GM19395 (cell line): ENCODE data around the gene ZNF629.

ENCODE experiments used
- ATAC-seq: cut with Tn5 transposase; IDR thresholded peaks from one replicate; pipeline ENCODE4 v1.9.1; 2021; ENCODE audit warnings: mild to moderate bottlenecking, moderate library complexity; ENCODE audit not compliant: unreplicated experiment

Gene ZNF629

DNA sequence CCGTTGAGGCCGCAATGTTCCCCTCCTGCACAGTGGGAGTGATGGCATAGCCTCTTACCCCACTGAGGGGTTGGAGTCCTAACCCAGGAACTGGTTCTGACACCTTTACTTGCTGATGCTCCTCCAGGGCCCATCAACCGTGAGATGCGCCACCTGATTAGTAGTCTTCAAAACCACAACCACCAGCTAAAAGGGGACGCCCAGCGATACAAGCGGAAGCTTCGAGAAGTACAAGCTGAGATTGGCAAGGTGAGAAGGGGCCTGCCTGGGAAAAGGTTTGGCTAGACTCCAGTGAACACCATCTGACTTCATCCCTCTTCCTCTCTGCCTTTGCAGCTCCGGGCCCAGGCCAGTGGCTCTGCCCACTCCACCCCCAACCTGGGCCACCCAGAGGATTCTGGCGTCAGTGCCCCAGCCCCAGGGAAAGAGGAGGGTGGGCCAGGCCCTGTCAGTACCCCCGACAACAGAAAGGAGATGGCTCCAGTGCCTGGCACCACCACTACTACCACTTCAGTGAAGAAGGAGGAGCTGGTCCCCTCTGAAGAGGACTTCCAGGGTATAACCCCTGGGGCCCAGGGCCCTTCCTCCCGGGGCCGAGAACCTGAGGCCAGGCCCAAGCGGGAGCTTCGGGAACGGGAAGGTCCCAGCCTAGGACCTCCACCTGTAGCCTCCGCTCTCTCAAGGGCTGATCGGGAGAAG is 19.1 kb downstream of the ZNF629 start:
- no peak for ATAC-seq

DNA sequence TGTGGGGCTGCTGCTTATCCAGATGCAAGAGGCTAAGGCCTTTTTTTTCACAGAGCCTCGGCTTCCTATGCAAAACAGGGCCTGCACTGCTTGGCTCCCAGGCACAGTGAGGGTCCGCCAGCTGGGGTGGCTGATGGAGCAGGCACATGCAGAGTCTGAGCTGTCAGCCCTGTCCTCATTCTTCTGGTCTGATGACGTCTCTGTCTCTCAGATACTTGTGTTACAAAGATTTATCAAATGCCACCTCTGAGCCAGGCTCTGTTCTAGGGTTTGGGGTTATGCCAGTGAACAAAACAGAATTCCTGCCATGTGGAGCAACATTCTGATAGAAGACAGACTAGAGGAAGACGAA is 20.1 kb downstream of the ZNF629 start:
- no peak for ATAC-seq

DNA sequence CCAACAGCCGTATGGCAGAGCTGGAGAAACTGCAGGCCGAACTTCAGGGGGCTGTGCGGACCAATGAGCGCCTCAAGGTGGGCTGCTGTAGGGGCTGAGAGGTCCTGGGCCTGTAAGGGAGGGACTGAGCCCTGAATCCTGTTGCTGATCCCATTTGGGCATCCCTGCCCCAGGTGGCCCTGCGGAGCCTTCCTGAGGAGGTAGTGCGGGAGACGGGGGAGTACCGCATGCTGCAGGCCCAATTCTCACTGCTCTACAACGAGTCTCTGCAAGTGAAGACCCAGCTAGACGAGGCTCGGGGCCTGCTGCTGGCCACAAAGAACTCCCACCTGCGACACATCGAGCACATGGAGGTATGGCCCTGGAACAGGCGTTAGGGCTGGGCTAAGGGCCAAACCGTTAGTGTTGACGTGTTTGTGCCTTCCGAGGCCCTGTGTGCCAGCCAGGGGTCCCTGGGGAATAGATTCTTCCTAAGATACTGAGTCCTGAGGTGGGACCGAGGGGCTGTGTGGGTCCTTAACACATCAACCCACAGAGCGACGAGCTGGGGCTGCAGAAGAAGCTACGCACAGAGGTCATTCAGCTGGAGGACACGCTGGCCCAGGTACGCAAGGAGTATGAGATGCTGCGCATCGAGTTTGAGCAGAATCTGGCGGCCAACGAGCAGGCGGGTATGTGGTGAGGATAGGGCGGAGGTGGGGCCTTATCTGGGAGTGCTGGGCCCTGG is 20.6 kb downstream of the ZNF629 start:
- ATAC-seq: no peak

DNA sequence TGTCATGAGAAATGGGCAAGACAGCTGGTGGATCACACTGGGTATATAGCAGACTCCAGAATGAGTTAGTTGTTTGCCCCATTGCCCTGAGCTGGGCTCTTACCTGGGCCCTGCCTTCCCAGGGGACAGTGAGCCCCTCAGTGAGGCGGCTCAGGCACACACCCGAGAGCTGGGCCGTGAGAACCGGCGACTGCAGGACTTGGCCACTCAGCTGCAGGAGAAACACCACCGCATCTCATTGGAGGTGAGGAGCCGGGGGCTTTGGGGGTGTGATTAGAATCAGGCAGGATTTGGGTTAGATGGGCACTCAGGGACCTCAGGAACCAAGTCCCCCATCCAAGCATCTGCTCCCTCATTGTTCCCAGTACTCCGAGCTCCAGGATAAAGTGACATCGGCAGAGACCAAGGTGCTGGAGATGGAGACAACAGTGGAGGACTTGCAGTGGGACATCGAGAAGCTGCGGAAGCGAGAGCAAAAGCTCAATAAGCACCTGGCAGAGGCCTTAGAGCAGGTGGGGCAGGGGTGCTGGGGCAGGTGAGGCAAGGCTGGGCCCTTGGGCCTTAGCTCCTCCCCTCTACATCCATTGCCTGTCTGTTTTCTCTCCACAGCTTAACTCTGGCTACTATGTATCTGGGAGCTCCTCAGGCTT is 22.1 kb downstream of the ZNF629 start:
- no peak for ATAC-seq

DNA sequence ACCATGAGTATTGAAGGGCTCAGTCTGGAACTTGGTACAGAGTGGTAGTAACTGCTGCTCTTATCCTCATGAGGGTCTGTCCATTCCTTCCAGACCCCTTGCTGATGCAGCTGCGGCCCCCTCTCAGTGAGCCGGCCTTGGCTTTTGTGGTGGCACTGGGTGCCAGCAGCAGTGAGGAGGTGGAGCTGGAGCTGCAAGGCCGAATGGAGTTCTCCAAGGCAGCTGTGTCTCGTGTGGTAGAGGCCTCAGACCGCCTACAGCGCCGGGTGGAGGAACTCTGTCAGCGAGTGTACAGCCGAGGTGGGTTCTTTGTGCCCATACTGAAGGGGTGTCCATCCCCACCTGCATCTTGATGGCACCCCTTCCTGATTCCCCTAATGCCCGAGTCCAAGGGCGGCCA is 22.9 kb downstream of the ZNF629 start:
- no peak for ATAC-seq

DNA sequence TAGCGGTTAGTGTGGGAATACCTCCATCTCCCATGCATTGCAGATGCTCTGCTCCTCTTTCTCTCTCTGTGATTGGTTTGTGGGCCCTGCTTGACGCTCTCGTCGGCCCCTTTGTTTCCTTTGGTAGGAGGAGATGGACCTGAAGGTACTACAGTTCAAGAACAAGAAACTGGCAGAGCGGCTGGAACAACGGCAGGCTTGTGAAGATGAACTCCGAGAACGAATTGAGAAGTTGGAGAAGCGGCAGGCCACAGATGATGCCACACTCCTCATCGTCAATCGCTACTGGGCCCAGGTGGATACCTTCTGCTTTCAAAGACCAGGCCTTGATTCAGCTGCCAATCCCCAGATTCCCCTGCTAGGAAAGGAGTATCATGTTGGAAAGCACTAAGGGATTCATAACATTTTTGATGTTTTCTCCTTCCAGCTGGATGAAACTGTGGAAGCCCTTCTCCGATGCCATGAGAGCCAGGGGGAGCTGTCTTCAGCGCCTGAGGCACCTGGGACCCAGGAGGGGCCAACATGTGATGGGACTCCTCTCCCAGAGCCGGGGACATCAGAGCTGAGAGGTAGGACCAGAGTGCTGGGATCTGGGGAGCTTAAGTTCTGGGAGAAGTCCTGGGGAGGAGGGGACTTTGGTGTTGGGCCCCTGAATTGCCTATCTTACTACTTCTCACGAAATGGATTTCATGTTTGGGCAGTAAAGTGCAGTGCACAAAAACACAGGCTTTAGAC is 23.8 kb downstream of the ZNF629 start:
- no peak for ATAC-seq

DNA sequence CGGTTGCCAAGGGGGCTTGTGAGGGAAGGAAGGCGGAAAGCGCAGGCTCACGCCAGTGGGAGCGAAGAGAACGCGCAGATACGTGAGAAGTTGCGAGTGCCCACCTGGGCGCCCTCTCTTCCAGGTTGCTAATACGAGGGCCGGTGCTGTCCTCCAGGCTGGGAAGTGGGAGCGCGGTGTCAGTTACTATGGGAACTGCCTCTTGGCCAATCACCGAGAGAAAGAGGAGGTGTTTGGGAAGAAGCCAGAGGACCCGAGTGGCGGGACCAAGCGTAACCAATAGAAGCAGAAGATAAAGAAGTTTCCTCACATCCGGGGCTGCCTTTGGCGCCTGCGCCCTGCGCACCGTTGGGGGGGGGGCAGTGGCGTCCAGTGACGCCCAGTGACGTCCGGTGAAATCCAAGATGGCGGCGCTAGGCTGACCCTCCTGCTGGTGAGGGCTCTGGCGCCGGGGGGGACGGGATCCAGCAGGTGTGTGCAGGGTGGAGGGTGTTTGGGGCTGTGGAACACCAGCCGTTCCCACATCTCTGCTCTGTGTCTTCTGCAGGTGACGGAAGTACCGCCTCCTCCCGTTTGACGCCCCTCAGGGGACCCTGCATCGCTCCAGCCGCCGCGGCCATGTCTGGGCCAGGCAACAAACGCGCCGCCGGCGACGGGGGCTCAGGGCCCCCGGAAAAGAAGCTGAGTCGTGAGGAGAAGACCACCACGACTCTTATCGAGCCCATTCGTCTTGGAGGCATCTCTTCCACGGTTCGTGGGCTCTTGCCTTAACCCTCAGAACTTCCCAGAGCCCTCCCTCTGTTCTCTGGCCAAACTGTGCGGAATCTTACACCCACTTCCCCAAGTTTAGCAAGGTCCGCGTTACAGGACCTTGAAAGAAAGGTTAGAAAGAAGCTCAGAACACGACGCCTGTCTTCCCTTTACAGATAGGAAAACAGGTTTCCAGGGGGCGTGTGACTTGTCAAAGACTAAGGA is 24.8 kb downstream of the ZNF629 start, which contains the start of the genes CFAP119 and RNF40:
CFAP119 (minus strand) TSS at position 135 of the 975 bp plus-strand sequence. CDS start 314 bp downstream, outside the sequence.
RNF40 (plus strand) TSS at position 395 of the 975 bp plus-strand sequence; CDS start at position 619, 224 bp downstream.
- peak; percentile 86 for ATAC-seq

DNA sequence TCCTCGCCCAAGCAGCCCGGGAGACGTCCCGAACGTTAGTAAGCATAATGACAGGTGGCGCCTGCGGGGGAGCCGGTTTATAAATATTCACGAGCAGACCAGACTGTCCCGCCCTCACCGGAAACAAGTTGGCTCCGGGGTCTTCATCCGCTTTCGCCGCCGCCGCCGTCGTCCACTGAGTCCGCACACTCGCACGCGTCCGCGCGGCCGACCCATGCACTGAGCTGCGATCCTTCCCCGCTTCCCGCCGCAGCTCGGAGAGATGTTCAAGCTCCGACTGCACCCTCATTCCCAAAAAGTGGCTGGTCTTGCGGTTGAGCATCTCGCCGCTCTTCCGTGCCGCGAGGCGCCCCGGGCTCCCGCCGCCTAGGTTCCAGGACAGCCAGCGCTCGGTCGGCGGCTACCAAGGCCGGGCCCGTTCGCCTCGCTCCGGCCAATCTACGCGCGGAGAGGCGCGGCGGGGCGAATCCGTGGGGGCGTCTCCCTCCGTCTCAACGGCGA is 25.5 kb downstream of the ZNF629 start:
- peak; percentile 38 for ATAC-seq

DNA sequence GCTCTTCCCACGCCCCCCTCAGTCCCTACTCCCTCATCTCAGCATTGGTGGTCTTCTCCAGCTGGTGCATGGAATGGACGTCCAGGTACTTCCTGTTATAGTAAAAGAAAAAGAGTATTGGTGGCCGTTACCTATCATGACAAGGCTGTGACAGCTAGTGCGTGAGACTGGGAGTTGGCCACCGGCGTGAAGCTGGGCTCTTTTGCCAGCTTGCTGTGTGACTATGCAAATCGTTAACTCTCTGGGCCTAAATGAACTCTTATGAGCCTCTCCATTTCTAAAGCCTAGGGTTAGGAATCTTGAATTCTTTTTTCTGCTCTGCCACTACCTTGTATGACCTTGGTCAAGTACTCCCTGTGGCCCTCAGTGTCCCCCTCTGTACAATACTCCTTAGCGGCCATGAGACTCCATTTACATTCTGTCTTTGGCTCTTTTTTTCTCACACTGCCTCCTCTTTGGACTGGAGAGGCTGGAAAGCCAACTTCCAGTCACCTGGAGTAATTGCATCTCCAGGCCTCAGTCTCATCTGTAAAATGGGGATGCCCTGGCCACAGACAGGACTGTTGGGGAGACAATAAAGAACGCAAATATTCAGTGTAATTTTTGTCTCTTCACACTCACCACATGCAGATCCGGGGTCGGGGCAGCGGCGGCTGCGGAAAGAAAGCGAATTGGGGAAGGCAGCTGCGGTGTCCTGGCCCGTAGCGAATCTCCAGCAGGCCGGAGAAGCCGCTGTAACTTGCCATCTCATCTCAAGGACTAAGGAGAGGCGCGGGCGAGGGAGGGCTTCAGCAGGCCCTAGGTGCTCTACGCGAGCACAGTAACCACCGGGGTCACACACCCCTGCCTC is 26.2 kb downstream of the ZNF629 start:
- no peak for ATAC-seq

DNA sequence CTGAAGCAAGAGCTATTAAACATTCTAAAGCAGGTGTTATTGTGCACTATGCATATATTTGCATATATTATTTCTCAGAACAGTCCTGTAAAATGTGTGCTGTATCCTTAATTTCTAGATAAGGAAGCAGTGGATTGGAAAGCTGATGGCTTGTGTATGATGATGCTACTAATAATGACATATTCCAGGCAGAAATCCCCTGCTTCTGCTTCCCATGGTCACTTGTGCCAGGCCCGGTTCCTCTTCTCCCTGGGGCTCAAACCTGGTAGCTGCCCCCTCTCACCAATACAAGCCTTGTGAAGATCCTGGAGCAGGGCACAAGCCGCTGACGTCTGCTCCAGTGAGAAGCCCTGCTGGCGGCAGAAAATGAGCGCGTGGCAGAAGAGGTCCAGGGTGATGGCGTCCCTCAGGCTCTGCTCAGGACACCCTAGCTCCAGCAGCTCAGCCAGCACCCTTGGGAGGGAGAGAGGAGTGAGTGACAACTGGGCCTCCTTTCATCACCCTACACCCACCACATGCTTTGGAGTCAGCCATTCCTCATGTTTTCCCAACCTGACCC is 26.9 kb downstream of the ZNF629 start:
- ATAC-seq: no peak

DNA sequence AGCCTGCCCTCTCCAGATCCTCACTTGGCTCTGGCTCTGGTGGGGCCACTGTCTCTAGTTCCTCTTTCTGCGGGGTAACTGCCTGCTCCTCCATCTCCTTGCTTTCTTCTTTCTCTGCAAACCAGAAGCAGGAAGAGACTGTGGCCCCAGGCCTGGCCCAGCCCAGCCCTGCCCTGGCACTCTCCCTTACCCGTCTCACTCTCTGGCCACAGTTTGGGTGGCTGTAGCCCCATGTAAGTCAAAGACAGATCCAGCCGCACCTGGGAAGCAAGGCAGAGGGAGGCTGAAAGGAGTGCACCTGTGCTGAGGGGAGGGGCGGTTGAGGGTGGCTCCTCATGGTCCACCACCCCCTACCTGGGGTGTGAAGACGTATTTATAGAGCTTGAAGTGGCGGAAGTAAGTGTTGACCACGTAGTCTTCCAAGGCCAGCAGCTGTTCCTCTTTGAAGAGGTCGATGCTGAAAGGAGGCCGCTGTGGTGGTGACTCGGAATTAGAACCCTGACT is 28.0 kb downstream of the ZNF629 start:
- no peak for ATAC-seq

DNA sequence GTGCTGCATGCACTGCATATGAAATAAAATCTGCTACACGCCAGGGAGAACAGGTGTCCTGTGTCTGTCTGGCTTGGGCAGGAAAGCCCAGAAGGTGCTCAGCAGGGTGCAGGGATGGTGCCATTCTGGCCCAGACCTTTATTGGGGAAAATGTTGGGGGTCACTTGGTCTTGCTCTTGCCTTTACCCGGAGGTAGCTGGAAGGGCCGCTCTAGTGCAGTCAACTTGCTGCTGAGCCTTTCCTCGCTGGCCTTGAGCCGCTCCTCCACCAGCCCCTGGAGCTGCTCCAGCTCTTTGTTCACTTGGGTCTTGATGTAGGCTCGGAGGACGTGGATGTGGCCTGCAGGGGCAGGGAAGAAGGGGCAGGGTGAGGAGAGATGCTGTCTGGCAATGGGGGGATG is 29.7 kb downstream of the ZNF629 start:
- no peak for ATAC-seq

DNA sequence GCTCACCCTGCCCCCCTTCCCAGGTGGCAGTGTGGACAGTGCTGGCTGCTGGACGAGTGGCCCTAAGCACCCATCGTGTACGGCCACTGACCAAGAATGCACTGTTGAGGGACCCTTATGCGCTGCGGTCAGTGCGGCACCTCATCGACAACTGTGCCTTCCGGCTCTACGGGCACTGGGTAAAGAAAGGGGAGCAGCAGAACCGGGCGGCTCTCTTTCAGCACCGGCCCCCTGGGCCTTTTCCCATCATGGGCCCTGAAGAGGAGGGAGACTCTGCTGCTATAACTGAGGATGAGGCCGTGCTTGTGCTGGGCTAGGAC is 30.3 kb downstream of the ZNF629 start:
- ATAC-seq: no peak

DNA sequence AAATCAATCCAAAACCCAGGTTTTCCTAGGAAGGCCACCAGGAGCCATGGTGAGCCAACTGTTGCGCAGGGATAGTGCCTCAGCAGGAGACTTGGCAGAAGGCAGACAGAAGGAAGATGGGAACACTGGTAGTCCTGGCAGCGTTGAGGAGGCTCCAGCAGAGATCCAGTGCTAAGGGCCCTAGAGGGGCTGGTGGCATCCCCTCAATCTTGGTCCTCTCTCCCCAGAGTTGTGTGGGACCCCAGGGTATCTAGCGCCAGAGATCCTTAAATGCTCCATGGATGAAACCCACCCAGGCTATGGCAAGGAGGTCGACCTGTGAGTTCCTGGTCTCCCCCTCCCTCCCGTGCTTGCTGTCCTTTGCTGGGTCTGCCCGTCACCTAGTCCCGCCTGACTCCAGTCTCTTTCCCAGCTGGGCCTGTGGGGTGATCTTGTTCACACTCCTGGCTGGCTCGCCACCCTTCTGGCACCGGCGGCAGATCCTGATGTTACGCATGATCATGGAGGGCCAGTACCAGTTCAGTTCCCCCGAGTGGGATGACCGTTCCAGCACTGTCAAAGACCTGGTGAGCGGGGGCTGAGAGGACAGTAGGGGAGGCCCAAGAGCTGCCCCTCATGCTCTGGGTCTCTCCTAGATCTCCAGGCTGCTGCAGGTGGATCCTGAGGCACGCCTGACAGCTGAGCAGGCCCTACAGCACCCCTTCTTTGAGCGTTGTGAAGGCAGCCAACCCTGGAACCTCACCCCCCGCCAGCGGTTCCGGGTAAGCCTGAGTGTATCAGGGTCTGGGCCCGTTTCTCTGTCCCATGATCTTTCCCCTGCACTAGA is 30.8 kb downstream of the ZNF629 start:
- ATAC-seq: no peak

DNA sequence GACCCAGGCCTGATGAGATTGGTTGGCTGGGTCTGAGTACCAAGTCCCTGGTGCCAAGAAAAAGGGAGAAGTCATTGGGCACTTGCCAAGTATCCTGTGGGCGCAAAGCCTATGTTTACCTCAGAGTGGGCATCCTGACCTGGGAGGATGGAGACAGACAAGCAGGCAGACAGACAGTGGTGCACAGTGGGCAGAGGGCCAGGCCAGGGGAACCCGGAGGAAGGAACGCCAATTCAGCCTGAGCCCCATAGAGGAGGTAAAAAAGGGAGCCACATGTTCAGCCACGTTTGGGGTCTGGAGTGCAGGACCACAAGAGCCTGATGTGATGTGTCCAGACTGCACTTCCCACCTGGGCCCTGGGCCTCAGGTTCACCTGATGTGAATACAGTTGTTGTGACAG is 33.4 kb downstream of the ZNF629 start:
- ATAC-seq: no peak

DNA sequence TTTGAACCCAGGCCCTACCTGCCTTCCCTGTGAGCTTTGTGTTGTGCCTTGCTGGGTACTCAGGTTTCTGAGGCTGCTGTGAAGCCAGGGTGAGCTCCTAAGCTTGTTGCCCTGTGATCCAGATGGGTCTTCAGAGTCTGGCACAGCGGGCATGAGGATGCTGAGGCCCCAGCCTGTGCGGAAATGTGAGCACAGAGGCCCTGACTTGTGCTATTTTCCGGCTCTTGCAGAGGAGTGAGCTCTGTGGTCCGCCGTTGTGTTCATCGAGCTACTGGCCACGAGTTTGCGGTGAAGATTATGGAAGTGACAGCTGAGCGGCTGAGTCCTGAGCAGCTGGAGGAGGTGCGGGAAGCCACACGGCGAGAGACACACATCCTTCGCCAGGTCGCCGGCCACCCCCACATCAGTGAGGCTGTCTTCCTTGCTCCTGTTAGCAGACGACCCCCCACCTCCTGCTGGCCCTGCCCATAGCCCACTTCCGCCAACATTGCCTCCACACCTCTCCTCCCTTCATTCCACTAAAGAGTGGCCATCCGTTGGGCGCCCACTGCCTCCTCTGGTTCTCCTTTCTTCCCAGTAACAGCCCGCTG is 36.0 kb downstream of the ZNF629 start:
- no peak for ATAC-seq

DNA sequence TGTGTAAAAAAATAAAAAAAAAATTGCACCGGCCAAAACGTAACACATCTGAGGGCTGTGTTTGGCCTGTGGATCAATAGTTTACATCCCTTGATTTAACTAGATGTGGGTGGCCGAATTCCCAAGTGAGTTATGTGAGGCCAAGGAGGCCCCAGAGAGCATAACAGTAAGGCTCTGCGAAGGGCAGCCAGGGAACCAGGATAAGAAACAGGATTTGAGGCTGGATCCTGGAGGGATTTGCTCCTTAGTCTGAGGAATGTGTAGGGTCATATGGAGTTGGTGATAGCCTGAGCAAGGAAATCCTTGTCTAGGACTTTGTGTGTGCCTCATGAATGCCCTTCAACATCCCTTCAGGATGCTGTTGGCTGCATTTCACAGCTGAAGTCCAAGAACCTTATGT is 36.8 kb downstream of the ZNF629 start:
- ATAC-seq: no peak
